Measurements from ENCODE around the gene TUSC2. TPM values are rescaled to one million over a fixed set of nuclear protein-coding genes. Genes with fewer than 3 reads are reported as not detected.

TUSC2 gene
- total RNA-seq, 2 donors from 2014 or later, result 12.9 to 31.6 TPM

DNA sequence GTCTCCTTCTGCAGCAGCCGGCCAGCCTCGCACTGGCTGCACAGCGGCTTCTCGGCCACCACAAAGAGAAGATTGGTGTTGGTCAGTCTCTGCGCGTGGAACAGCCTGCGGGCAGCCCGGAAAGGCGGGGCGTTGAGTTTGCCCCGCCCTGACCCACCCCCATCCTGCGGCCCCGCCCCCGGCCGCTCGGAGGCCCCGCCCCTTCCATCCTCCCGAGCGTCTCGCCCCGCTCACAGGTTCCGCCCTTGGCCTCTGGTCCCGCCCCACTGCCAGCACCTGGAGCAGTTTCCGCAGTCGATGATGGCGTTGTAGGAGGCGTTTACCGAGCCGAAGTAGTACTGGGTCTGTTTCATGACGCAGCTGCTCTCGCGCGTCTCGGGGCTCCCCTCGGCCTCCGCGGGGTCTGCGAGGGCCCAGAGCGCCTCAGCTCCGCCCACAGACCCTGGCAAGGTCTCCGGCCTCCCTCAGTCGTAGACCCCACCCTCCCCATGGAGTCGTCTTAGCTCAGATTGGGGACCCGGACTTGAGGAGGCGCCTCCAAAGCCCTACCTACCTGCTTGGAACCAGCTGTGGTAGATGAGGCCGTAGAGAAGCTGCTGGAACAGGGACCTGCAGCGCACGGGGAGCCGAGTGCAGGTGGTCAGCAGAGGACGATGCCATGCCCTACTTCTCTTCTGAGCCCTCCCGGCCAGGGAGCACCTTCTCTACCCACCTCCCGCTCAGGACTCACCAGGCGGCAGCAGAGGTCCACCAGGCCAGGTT, 37.2 kb upstream of the TUSC2 start:
- no peaks in the 10 kb centered on the region for H3K36me3 ChIP-seq (replicated peaks in 1 of 2; ENCODE audit: insufficient read depth in 1 of 2, low read depth in 2 of 2)
- no peaks in the 10 kb centered on the region for H3K27me3 ChIP-seq
- no peaks in the 10 kb centered on the region for H3K9me3 ChIP-seq
- ATAC-seq, result peak; percentile 95
- peaks cover 30% of the 10 kb centered on the region for H3K4me1 ChIP-seq
- intact Hi-C loops (cut with DNase I), result no loop called here
- TF ChIP-seq, protein P1, sequence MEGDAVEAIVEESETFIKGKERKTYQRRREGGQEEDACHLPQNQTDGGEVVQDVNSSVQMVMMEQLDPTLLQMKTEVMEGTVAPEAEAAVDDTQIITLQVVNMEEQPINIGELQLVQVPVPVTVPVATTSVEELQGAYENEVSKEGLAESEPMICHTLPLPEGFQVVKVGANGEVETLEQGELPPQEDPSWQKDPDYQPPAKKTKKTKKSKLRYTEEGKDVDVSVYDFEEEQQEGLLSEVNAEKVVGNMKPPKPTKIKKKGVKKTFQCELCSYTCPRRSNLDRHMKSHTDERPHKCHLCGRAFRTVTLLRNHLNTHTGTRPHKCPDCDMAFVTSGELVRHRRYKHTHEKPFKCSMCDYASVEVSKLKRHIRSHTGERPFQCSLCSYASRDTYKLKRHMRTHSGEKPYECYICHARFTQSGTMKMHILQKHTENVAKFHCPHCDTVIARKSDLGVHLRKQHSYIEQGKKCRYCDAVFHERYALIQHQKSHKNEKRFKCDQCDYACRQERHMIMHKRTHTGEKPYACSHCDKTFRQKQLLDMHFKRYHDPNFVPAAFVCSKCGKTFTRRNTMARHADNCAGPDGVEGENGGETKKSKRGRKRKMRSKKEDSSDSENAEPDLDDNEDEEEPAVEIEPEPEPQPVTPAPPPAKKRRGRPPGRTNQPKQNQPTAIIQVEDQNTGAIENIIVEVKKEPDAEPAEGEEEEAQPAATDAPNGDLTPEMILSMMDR (IDR thresholded peaks at IDR 0.05), result peak in 3 of 7 experiments; percentile 14 to 23 (median 20)
- TF ChIP-seq POLR2A (IDR thresholded peaks at IDR 0.05), result peak; percentile 80 to 88 (median 81)
- H3K4me3 ChIP-seq, result peak overlapping the region; percentile 47 to 48
- DNase-seq, result peak; percentile 95 to 97 (median 96)
- peak overlapping the region; percentile 57 to 79 (median 70) for H3K27ac ChIP-seq
- WGBS, 2 donors, result 2% methylated on average over 9 to 53 of the region's 53 CpGs

DNA sequence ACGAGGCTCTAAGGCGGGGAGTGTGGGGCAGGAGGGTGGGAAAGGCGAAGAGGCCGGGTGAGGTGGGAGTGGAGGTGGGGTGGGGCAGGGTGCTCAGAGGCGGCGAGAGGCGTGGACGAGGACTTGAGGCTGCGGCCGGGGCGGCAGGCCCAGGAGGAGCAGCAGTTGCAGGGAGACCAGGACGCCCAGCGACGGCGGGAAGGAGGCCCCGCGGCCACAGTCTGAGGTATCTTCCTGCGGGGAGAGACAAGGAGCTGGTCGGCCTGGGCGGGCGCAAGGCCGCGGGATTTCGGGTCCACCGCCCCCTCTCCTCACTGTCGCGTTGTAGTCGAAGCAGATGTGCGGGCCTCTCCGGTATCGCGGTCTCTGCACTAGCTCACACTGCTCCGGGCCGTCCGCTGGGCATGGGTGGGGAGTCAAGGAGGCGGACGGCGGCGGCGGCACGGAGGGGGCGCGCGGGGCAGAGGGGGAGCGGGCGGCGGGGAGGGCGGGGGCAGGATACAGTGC, 36.6 kb upstream of the TUSC2 start:
- peak overlapping the region in 3 of 4 donors; percentile 43 to 69 (median 44) for H3K27ac ChIP-seq
- peaks cover 30% of the 10 kb centered on the region for H3K4me1 ChIP-seq
- ATAC-seq (peak; percentile 36), DNase-seq (no peak)
- H3K36me3 ChIP-seq (replicated peaks in 1 of 2; ENCODE audit: insufficient read depth in 1 of 2, low read depth in 2 of 2), result no peaks in the 10 kb centered on the region
- peak overlapping the region; percentile 47 to 48 for H3K4me3 ChIP-seq
- H3K27me3 ChIP-seq, result no peaks in the 10 kb centered on the region
- H3K9me3 ChIP-seq, result no peaks in the 10 kb centered on the region
- intact Hi-C loops (cut with DNase I), result no loop called here
- 16 to 34% methylated on average over 17 to 45 of the region's 48 CpGs for WGBS, 2 donors
- TF ChIP-seq POLR2A (IDR thresholded peaks at IDR 0.05), result no peak
- TF ChIP-seq, protein P1 (IDR thresholded peaks at IDR 0.05), result no peak

DNA sequence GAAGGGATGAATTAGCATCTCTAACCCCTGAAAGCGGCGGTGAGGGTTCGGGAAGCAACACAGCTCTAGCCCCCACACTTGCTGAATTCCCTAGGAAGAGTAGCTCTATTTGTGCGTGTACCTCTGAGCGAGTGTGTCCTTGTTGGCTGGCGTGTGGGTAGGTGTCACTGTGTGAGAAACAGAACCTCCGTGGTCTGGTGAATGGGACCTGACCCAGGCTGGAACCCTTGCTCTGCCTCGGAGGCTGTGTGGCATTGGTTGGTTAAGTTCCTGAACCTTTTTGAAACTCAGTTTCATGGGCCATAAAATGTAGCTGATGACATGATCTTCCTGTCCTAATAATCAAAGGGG, 31.7 kb upstream of the TUSC2 start:
- ATAC-seq (no peak), DNase-seq (no peak)
- Histone ChIP-seq H3K4me3 (no peak overlapping the region), H3K4me1 (peaks cover 42% of the 10 kb centered on the region), H3K36me3 (replicated peaks in 1 of 2; ENCODE audit: insufficient read depth in 1 of 2, low read depth in 2 of 2) (peaks cover 4 to 6% of the 10 kb centered on the region in 2 donors), H3K9me3 (no peaks in the 10 kb centered on the region), H3K27ac (peak overlapping the region in 1 of 4 donors; percentile 88), H3K27me3 (no peaks in the 10 kb centered on the region)
- intact Hi-C loops (cut with DNase I), result no loop called here
- WGBS, 2 donors, result 0 to 19% methylated on average over 4 to 8 of the region's 8 CpGs
- TF ChIP-seq, protein P1 (IDR thresholded peaks at IDR 0.05), result no peak
- no peak for TF ChIP-seq POLR2A (IDR thresholded peaks at IDR 0.05)

DNA sequence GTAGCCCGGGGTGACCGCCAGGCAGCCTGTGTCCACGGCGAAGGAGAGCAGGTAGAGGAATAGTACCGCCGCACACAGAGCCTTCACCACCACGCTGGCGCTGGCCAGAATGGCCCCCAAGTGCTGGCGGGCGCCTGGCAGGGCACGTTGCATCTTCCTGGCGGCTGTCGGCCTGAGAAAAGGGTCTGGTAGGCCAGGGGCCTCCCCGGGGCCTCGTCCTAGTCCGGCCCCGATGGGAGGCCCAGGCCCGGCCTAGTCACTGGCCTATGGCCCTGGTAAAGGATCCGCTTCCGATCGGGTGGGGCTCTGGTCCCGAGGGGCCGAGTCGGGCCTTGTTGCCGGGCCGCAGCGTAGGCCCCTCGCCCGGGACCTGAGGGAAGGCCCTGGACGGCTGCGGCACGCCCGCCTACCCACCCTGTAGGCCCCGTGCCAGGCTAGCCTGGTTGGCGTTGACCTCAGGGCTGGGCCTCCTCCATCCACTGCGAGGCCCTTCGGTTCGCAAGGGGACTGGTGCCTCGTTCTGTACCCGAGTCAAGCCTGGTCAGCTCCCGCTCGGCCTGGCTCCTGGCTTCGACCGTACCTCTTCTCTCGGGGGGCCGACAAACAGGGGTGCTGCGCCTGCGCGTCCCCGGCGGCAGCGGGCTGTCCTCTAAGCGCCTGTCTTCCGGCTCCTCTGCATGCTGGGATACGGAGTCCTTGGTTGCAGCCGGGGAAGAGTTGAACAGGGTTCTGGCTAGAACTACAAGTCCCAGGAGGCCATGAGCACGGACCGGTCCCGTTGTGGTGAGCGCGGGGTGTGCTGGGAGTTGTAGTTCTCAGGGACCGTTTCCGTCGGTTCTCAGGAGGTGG, 31.1 kb upstream of the TUSC2 start, which contains the start of gene TMEM115:
Gene TMEM115 (minus strand): TSS at position 611 of the 849 bp plus-strand sequence. CDS start 458 bp downstream, at position 153.
- intact Hi-C loops (cut with DNase I), result no loop called here
- Histone ChIP-seq H3K9me3 (no peaks in the 10 kb centered on the region), H3K27ac (peak within 1 kb of the TSS; percentile 60 to 88 (median 83)), H3K4me1 (peaks cover 36% of the 10 kb centered on the region), H3K36me3 (replicated peaks in 1 of 2; ENCODE audit: insufficient read depth in 1 of 2, low read depth in 2 of 2) (peaks cover 9 to 12% of the 10 kb centered on the region in 2 donors), H3K27me3 (no peaks in the 10 kb centered on the region), H3K4me3 (peak within 1 kb of the TSS; percentile 49 to 59)
- peak; percentile 99 for ATAC-seq
- DNase-seq, result peak; percentile 95 to 99 (median 98)
- WGBS, 2 donors, result 0 to 1% methylated on average over 27 to 57 of the region's 64 CpGs
- TF ChIP-seq, protein P1 (IDR thresholded peaks at IDR 0.05), result no peak
- TF ChIP-seq POLR2A (IDR thresholded peaks at IDR 0.05), result peak; percentile 44 to 80 (median 74)
